Neuronal stem cell (in vitro differentiated cells): ENCODE data around the gene TNFRSF21.
"Not testable (repeated sequence)": the region's sequence is repeated elsewhere in the genome, so short reads cannot be mapped to it uniquely, and the experiment has no call there.

Experiments used
- DNase-seq: peaks from one replicate; pipeline ENCODE4 v3.0.0-alpha.2; 2013; ENCODE audit warnings: low spot score
- H2AFZ ChIP-seq: one replicate; pipeline ENCODE4 v1.6.1; 2013; ENCODE audit warnings: mild to moderate bottlenecking, low read length, inconsistent platforms
- H2AK5ac ChIP-seq: 2 replicates; pipeline ENCODE4 v1.6.1; 2013; ENCODE audit warnings: low read depth, mild to moderate bottlenecking, inconsistent platforms, low read length, moderate library complexity, mixed read lengths
- H2BK120ac ChIP-seq: 2 replicates; pipeline ENCODE4 v1.6.1; 2013; ENCODE audit warnings: low read depth, mild to moderate bottlenecking, inconsistent platforms, low read length, moderate library complexity, mixed read lengths
- H2BK12ac ChIP-seq: one replicate; pipeline ENCODE4 v1.6.1; 2013; ENCODE audit warnings: low read length, inconsistent platforms
- H2BK15ac ChIP-seq: 2 replicates; pipeline ENCODE4 v1.6.1; 2013; ENCODE audit warnings: mild to moderate bottlenecking, low read length, inconsistent platforms, mixed read lengths
- H2BK5ac ChIP-seq: one replicate; pipeline ENCODE4 v1.6.1; 2013; ENCODE audit warnings: inconsistent platforms, mild to moderate bottlenecking, low read length, moderate library complexity
- H3K14ac ChIP-seq: one replicate; pipeline ENCODE4 v1.6.1; 2013; ENCODE audit warnings: low read length, inconsistent platforms
- H3K18ac ChIP-seq: 2 replicates; pipeline ENCODE4 v1.6.1; 2013; ENCODE audit warnings: low read length, inconsistent platforms
- H3K23ac ChIP-seq: 2 replicates; pipeline ENCODE4 v1.6.1; 2013; ENCODE audit warnings: low read depth, mild to moderate bottlenecking, mixed read lengths, low read length, inconsistent platforms; ENCODE audit not compliant: poor library complexity
- H3K27ac ChIP-seq: replicated peaks from 3 replicates; pipeline ENCODE4 v1.5.1; 2013; ENCODE audit warnings: low read length, inconsistent platforms
- H3K27me3 ChIP-seq, 3 experiments: 2 replicates each; pipeline ENCODE4 v1.6.1; 2013; ENCODE audit warnings: low read length in 3 of 3, mild to moderate bottlenecking in 2 of 3, inconsistent platforms in 1 of 3, low read depth in 1 of 3, mixed read lengths in 1 of 3, moderate library complexity in 1 of 3; ENCODE audit not compliant: control insufficient read depth in 3 of 3, insufficient read depth in 3 of 3
- H3K36me3 ChIP-seq, 2 donors: replicated peaks in 1 of 2; 2 replicates each; pipeline ENCODE4 v1.6.1; 2013; ENCODE audit warnings: low read length in 2 of 2; ENCODE audit not compliant: control insufficient read depth in 2 of 2, insufficient read depth in 2 of 2
- H3K4ac ChIP-seq: 2 replicates; pipeline ENCODE4 v1.6.1; 2013; ENCODE audit warnings: inconsistent platforms, mild to moderate bottlenecking, low read length, moderate library complexity
- H3K4me1 ChIP-seq, 2 donors: 1 replicate in 1 of 2; 2 replicates in 1 of 2; pipeline ENCODE4 v1.6.1; 2013; ENCODE audit warnings: low read length in 2 of 2, low read depth in 1 of 2; ENCODE audit not compliant: control insufficient read depth in 2 of 2, insufficient read depth in 1 of 2
- H3K4me2 ChIP-seq: one replicate; pipeline ENCODE4 v1.6.1; 2013; ENCODE audit warnings: mild to moderate bottlenecking, low read length, inconsistent platforms; ENCODE audit not compliant: insufficient read depth, poor library complexity, severe bottlenecking
- H3K4me3 ChIP-seq, 2 donors: 2 replicates each; pipeline ENCODE4 v1.5.1; 2013; ENCODE audit warnings: low read length in 2 of 2, mild to moderate bottlenecking in 2 of 2, inconsistent platforms in 1 of 2, moderate library complexity in 1 of 2
- H3K79me1 ChIP-seq: one replicate; pipeline ENCODE4 v1.6.1; 2013; ENCODE audit warnings: low read depth, mild to moderate bottlenecking, inconsistent platforms, low read length, moderate library complexity
- H3K9ac ChIP-seq: one replicate; pipeline ENCODE4 v1.6.1; 2013; ENCODE audit warnings: mild to moderate bottlenecking, low read depth, low read length, inconsistent platforms; ENCODE audit not compliant: poor library complexity
- H3K9me3 ChIP-seq, 2 donors: replicated peaks in 1 of 2; 2 replicates each; pipeline versions ENCODE3 to v1.6.1; 2013; ENCODE audit warnings: low read length in 2 of 2, mild to moderate bottlenecking in 2 of 2, inconsistent platforms in 1 of 2, low read depth in 1 of 2, mixed read lengths in 1 of 2, moderate library complexity in 1 of 2; ENCODE audit not compliant: control insufficient read depth in 2 of 2, insufficient read depth in 1 of 2
- H4K8ac ChIP-seq: one replicate; pipeline ENCODE4 v1.6.1; 2013; ENCODE audit warnings: low read depth, mild to moderate bottlenecking, inconsistent platforms, low read length, moderate library complexity
- H4K91ac ChIP-seq: one replicate; pipeline ENCODE4 v1.6.1; 2013; ENCODE audit warnings: low read length, low read depth, mild to moderate bottlenecking, inconsistent platforms; ENCODE audit not compliant: poor library complexity
- WGBS, 2 donors: extraction: QIAGEN DNeasy Blood & Tissue Kit; methylation state at CpG; one replicate each; pipeline ENCODE4 v1.1.7; 2013; ENCODE audit warnings: missing lambda C conversion rate in 2 of 2, mixed read lengths in 1 of 2; ENCODE audit not compliant: insufficient read length in 2 of 2, insufficient replicate concordance in 1 of 2; ENCODE audit errors: extremely low coverage in 2 of 2; 5-methylcytosine and 5-hydroxymethylcytosine counted together

TNFRSF21 gene

GRCh38 chr6:47319382-47319781 lies 9.7 kb upstream of the TNFRSF21 start:
- H4K91ac ChIP-seq = no peak overlapping the region
- H4K8ac ChIP-seq = no peak overlapping the region
- H3K9ac ChIP-seq = no peak overlapping the region
- no peak overlapping the region for H3K4ac ChIP-seq
- H3K79me1 ChIP-seq = no peaks in the 10 kb centered on the region
- no peak for DNase-seq
- no peak overlapping the region for H3K4me2 ChIP-seq
- H3K18ac ChIP-seq = no peak overlapping the region
- H2BK15ac ChIP-seq = no peak overlapping the region
- no peaks in the 10 kb centered on the region for H3K4me1 ChIP-seq
- no peak overlapping the region for H2BK5ac ChIP-seq
- no CpG with 5 or more reads among the region's 3 CpGs for WGBS, 2 donors
- no peak overlapping the region for H2BK120ac ChIP-seq
- H2BK12ac ChIP-seq = no peak overlapping the region
- no peaks in the 10 kb centered on the region for H3K36me3 ChIP-seq
- no peak overlapping the region for H3K27ac ChIP-seq
- H3K23ac ChIP-seq = no peak overlapping the region
- H3K14ac ChIP-seq = no peak overlapping the region
- H2AK5ac ChIP-seq = no peak overlapping the region
- no peak overlapping the region for H2AFZ ChIP-seq
- no peaks in the 10 kb centered on the region for H3K9me3 ChIP-seq
- H3K4me3 ChIP-seq = no peak overlapping the region
- H3K27me3 ChIP-seq = no peaks in the 10 kb centered on the region

DNA sequence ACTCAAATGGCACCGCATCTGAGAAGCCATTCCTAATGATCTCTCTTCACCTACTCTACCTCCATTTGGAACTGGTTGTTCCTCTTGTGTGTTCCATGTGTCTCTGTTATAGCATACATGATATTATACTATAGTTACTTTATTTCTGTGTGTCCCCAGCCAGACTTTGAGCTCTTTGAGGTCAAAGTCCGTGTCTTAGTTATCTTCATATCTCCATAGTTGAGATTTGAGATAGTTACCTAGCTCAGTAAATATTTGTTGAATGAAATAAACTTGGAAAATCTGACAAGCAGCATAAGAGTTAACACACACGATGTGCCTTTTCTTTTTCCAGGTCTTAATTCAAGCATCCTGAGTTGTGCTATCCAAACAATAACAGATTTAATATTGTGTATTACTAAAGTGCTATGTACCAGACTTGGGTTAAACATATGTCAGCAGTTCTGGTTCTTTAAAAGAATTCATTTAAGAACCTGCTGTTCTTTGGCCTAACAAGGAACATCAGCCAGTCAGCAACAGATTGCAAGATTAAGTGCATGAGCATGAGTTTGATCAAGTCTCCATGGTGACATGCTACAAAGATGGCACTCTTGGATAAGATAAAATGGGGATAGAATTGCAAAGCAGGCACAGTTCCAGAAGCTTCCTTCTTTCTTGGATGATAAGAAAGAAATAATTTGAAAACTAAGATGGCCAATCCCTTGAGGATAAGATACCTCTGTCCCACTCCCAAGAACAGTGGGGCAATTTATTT lies 8.7 kb upstream of the TNFRSF21 start:
- H3K23ac ChIP-seq = no peak overlapping the region
- H2BK120ac ChIP-seq = no peak overlapping the region
- no peak overlapping the region for H2BK15ac ChIP-seq
- no peak overlapping the region for H2AFZ ChIP-seq
- no peak overlapping the region for H3K4me2 ChIP-seq
- no peak overlapping the region for H3K18ac ChIP-seq
- no peak for DNase-seq
- no peak overlapping the region for H3K14ac ChIP-seq
- H3K36me3 ChIP-seq = no peaks in the 10 kb centered on the region
- H3K9ac ChIP-seq = no peak overlapping the region
- no peak overlapping the region for H2BK5ac ChIP-seq
- no peak overlapping the region for H2BK12ac ChIP-seq
- H3K4me1 ChIP-seq = no peaks in the 10 kb centered on the region
- no peaks in the 10 kb centered on the region for H3K9me3 ChIP-seq
- H3K27me3 ChIP-seq = no peaks in the 10 kb centered on the region
- H3K79me1 ChIP-seq = no peaks in the 10 kb centered on the region
- H3K4me3 ChIP-seq = no peak overlapping the region
- no peak overlapping the region for H3K4ac ChIP-seq
- WGBS, 2 donors = no CpG with 5 or more reads among the region's 3 CpGs
- no peak overlapping the region for H4K91ac ChIP-seq
- H2AK5ac ChIP-seq = no peak overlapping the region
- H4K8ac ChIP-seq = no peak overlapping the region
- H3K27ac ChIP-seq = no peak overlapping the region

- not testable (repeated sequence) for H2BK12ac ChIP-seq, H2BK15ac ChIP-seq, H4K8ac ChIP-seq, H3K14ac ChIP-seq, H3K23ac ChIP-seq, H3K36me3 ChIP-seq, H2AFZ ChIP-seq, H2AK5ac ChIP-seq, H2BK120ac ChIP-seq, H2BK5ac ChIP-seq, DNase-seq, H3K9me3 ChIP-seq, H3K4ac ChIP-seq, H3K4me2 ChIP-seq, H4K91ac ChIP-seq, H3K18ac ChIP-seq, H3K27ac ChIP-seq, H3K9ac ChIP-seq, H3K4me1 ChIP-seq, H3K4me3 ChIP-seq, H3K79me1 ChIP-seq
- no CpG with 5 or more reads among the region's 8 CpGs for WGBS, 2 donors
- peaks cover 0 to 14% (median 0%) of the 10 kb centered on the region in 3 experiments for H3K27me3 ChIP-seq
Measured at GRCh38 chr6:47315181-47315580, 5.5 kb upstream of the TNFRSF21 start.

- Histone ChIP-seq H4K91ac (no peak overlapping the region), H3K23ac (no peak overlapping the region), H3K27me3 (peaks cover 0 to 14% (median 0%) of the 10 kb centered on the region in 3 experiments), H2BK12ac (no peak overlapping the region), H3K14ac (no peak overlapping the region), H2AK5ac (no peak overlapping the region), H3K27ac (no peak overlapping the region), H2BK5ac (no peak overlapping the region), H3K4me3 (no peak overlapping the region), H4K8ac (no peak overlapping the region), H2AFZ (peak overlapping the region; percentile 99), H3K79me1 (peaks cover 5% of the 10 kb centered on the region), H3K9me3 (no peaks in the 10 kb centered on the region), H3K4me1 (peaks cover 3% of the 10 kb centered on the region in 2 donors), H3K36me3 (no peaks in the 10 kb centered on the region), H3K9ac (no peak overlapping the region), H3K4me2 (no peak overlapping the region), H2BK15ac (no peak overlapping the region), H3K18ac (no peak overlapping the region), H2BK120ac (no peak overlapping the region), H3K4ac (no peak overlapping the region)
- no peak for DNase-seq
- WGBS, 2 donors = no CpG with 5 or more reads among the region's 7 CpGs
Measured at GRCh38 chr6:47310131-47310480, 401 bp upstream of the TNFRSF21 start.
